ENCODE results near the gene ACSF3.

DNA sequence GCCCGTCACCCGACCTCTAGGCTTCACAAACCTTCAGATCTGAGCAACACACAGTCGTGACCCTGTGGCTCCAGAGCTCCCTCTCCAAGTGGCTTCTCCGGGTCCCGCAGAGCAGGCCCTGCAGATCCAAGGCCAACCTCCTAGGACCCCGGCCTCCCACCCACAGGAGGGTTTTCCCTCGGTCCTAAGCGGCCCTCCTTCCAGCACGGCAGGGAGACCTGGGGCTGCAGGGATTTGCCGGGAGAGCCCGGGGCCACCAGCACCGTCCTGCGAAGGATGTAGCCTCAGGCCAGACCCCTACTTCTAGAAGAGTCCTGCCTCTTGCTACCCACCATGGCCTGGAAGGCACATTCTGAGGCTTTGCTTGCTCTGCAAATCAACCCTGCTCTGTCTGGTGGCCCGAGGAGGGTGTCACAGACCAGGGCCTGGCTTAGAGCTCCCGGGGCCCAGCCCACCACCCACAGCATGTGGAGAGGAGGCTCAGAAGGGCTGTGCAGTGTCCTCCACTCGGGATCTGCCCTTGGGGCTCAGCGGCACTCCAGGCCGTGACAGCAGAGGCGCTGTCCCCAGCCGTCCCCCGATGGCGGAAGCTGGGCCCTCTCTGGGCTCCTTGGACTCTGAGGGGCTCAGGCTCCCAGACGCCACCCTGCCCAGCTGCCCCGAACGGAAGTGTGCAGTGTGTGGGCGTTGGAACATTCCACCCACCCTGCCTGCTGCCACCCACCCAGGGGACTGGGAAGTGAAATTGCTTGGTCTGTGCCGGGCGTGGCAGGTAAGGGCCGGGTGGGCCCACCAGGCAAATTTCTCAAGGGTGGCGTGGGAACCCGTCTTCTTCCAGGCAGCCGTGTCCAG, 28.8 kb upstream of the ACSF3 start:
- TF ChIP-seq, protein P1, sequence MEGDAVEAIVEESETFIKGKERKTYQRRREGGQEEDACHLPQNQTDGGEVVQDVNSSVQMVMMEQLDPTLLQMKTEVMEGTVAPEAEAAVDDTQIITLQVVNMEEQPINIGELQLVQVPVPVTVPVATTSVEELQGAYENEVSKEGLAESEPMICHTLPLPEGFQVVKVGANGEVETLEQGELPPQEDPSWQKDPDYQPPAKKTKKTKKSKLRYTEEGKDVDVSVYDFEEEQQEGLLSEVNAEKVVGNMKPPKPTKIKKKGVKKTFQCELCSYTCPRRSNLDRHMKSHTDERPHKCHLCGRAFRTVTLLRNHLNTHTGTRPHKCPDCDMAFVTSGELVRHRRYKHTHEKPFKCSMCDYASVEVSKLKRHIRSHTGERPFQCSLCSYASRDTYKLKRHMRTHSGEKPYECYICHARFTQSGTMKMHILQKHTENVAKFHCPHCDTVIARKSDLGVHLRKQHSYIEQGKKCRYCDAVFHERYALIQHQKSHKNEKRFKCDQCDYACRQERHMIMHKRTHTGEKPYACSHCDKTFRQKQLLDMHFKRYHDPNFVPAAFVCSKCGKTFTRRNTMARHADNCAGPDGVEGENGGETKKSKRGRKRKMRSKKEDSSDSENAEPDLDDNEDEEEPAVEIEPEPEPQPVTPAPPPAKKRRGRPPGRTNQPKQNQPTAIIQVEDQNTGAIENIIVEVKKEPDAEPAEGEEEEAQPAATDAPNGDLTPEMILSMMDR (conservative IDR thresholded peaks at IDR 0.05 in 1 of 2, IDR thresholded peaks at IDR 0.05 in 1 of 2; ENCODE audit: low read depth in 1 of 2, low read length in 2 of 2), result no peak
- TF ChIP-seq EZH2 (IDR thresholded peaks at IDR 0.05; ENCODE audit: low read length, missing control alignments), result no peak

Data from fibroblast of lung (primary cell).